Dendritic cell treated with granulocyte-macrophage colony-stimulating factor and Interleukin-4, amounts not matched to agents 40 ng/mL and 50 ng/mL, for 4 days (primary cell): ENCODE results near the gene SLC22A4.
A peak's percentile ranks its signal among the peaks of the same experiment; 100 is the strongest.

ENCODE experiments used
- H3K27ac Mint-ChIP-seq: one replicate; pipeline ENCODE4 v1.8.0; 2022; ENCODE audit warnings: mild to moderate bottlenecking, mixed read lengths
- H3K27me3 Mint-ChIP-seq: one replicate; pipeline ENCODE4 v1.8.0; 2022; ENCODE audit warnings: mild to moderate bottlenecking, mixed read lengths
- H3K36me3 Mint-ChIP-seq: one replicate; pipeline ENCODE4 v1.8.0; 2022; ENCODE audit warnings: low read depth, mixed read lengths
- H3K4me1 Mint-ChIP-seq: one replicate; pipeline ENCODE4 v1.8.0; 2022; ENCODE audit warnings: low read depth, mixed read lengths
- H3K4me3 Mint-ChIP-seq: one replicate; pipeline ENCODE4 v1.8.0; 2022; ENCODE audit warnings: mild to moderate bottlenecking, moderate library complexity, mixed read lengths
- H3K9me3 Mint-ChIP-seq: one replicate; pipeline ENCODE4 v1.8.0; 2022; ENCODE audit warnings: mixed read lengths
- intact Hi-C: fragments of 100-400 bp; cut with micrococcal nuclease; formaldehyde crosslinking; loops from one replicate; pipeline ENCODE4 v1.15.0; 2022

The SLC22A4 gene

GRCh38 chr5:132295505-132296411 is 1.6 kb downstream of the SLC22A4 start:
- peak overlapping the region; percentile 99 for H3K27ac Mint-ChIP-seq
- peaks cover 6% of the 10 kb centered on the region for H3K36me3 Mint-ChIP-seq
- peaks cover 77% of the 10 kb centered on the region for H3K4me1 Mint-ChIP-seq
- H3K27me3 Mint-ChIP-seq = no peaks in the 10 kb centered on the region
- intact Hi-C loops = no loop called here
- no peaks in the 10 kb centered on the region for H3K9me3 Mint-ChIP-seq
- peak overlapping the region; percentile 93 for H3K4me3 Mint-ChIP-seq

GRCh38 chr5:132296412-132297016 is 2.3 kb downstream of the SLC22A4 start:
- Mint-ChIP-seq H3K27ac (peak overlapping the region; percentile 99), H3K4me1 (peaks cover 84% of the 10 kb centered on the region), H3K9me3 (no peaks in the 10 kb centered on the region), H3K36me3 (peaks cover 6% of the 10 kb centered on the region), H3K27me3 (no peaks in the 10 kb centered on the region), H3K4me3 (no peak overlapping the region)
- intact Hi-C loops = no loop called here

- Mint-ChIP-seq H3K9me3 (no peaks in the 10 kb centered on the region), H3K36me3 (peaks cover 6% of the 10 kb centered on the region), H3K27ac (peak overlapping the region; percentile 99), H3K27me3 (no peaks in the 10 kb centered on the region), H3K4me1 (peaks cover 88% of the 10 kb centered on the region), H3K4me3 (peak overlapping the region; percentile 40)
- intact Hi-C loops = no loop called here
These were observed 3.2 kb downstream of the SLC22A4 start for GRCh38 chr5:132297211-132297940.

- Mint-ChIP-seq H3K9me3 (no peaks in the 10 kb centered on the region), H3K4me3 (peak overlapping the region; percentile 30), H3K27me3 (no peaks in the 10 kb centered on the region), H3K27ac (peak overlapping the region; percentile 76), H3K4me1 (peaks cover 90% of the 10 kb centered on the region), H3K36me3 (peaks cover 7% of the 10 kb centered on the region)
- intact Hi-C loops = no loop called here
These were observed 4.4 kb downstream of the SLC22A4 start for GRCh38 chr5:132298298-132299212.

GRCh38 chr5:132299917-132300316 is 5.7 kb downstream of the SLC22A4 start:
- Mint-ChIP-seq H3K9me3 (peaks cover 7% of the 10 kb centered on the region), H3K4me1 (peaks cover 83% of the 10 kb centered on the region), H3K27ac (peak overlapping the region; percentile 13), H3K4me3 (no peak overlapping the region), H3K27me3 (no peaks in the 10 kb centered on the region), H3K36me3 (peaks cover 9% of the 10 kb centered on the region)
- intact Hi-C loops = no loop called here

GRCh38 chr5:132300577-132301343 is 6.6 kb downstream of the SLC22A4 start:
- Mint-ChIP-seq H3K27ac (peak overlapping the region; percentile 13), H3K4me1 (peaks cover 74% of the 10 kb centered on the region), H3K36me3 (peaks cover 15% of the 10 kb centered on the region), H3K4me3 (no peak overlapping the region), H3K27me3 (no peaks in the 10 kb centered on the region), H3K9me3 (peaks cover 16% of the 10 kb centered on the region)
- intact Hi-C loops = no loop called here

GRCh38 chr5:132301344-132302271 is 7.4 kb downstream of the SLC22A4 start:
- H3K4me1 Mint-ChIP-seq = peaks cover 66% of the 10 kb centered on the region
- peaks cover 15% of the 10 kb centered on the region for H3K36me3 Mint-ChIP-seq
- H3K27me3 Mint-ChIP-seq = no peaks in the 10 kb centered on the region
- H3K9me3 Mint-ChIP-seq = peaks cover 16% of the 10 kb centered on the region
- peak overlapping the region; percentile 39 for H3K27ac Mint-ChIP-seq
- H3K4me3 Mint-ChIP-seq = no peak overlapping the region
- intact Hi-C loops = no loop called here

- peaks cover 16% of the 10 kb centered on the region for H3K9me3 Mint-ChIP-seq
- peaks cover 58% of the 10 kb centered on the region for H3K4me1 Mint-ChIP-seq
- H3K4me3 Mint-ChIP-seq = no peak overlapping the region
- H3K27ac Mint-ChIP-seq = peak overlapping the region; percentile 39
- peaks cover 15% of the 10 kb centered on the region for H3K36me3 Mint-ChIP-seq
- intact Hi-C loops = no loop called here
- H3K27me3 Mint-ChIP-seq = no peaks in the 10 kb centered on the region
These were observed 8.2 kb downstream of the SLC22A4 start for GRCh38 chr5:132302413-132302812.

GRCh38 chr5:132303589-132303988 is 9.4 kb downstream of the SLC22A4 start:
- H3K4me3 Mint-ChIP-seq = no peak overlapping the region
- H3K27ac Mint-ChIP-seq = no peak overlapping the region
- H3K4me1 Mint-ChIP-seq = peaks cover 59% of the 10 kb centered on the region
- no peaks in the 10 kb centered on the region for H3K27me3 Mint-ChIP-seq
- peaks cover 15% of the 10 kb centered on the region for H3K36me3 Mint-ChIP-seq
- peaks cover 16% of the 10 kb centered on the region for H3K9me3 Mint-ChIP-seq
- intact Hi-C loops = no loop called here

GRCh38 chr5:132305420-132305819 is 11.2 kb downstream of the SLC22A4 start:
- Mint-ChIP-seq H3K4me3 (no peak overlapping the region), H3K9me3 (peaks cover 16% of the 10 kb centered on the region), H3K4me1 (peaks cover 46% of the 10 kb centered on the region), H3K27ac (no peak overlapping the region), H3K36me3 (peaks cover 15% of the 10 kb centered on the region), H3K27me3 (no peaks in the 10 kb centered on the region)
- intact Hi-C loops = no loop called here

GRCh38 chr5:132308701-132309100 is 14.5 kb downstream of the SLC22A4 start:
- Mint-ChIP-seq H3K9me3 (peaks cover 16% of the 10 kb centered on the region), H3K27me3 (no peaks in the 10 kb centered on the region), H3K4me1 (peaks cover 23% of the 10 kb centered on the region), H3K36me3 (peaks cover 13% of the 10 kb centered on the region), H3K27ac (no peak overlapping the region), H3K4me3 (no peak overlapping the region)
- intact Hi-C loops = no loop called here

- Mint-ChIP-seq H3K9me3 (peaks cover 11% of the 10 kb centered on the region), H3K4me1 (peaks cover 23% of the 10 kb centered on the region), H3K4me3 (no peak overlapping the region), H3K27me3 (no peaks in the 10 kb centered on the region), H3K36me3 (peaks cover 21% of the 10 kb centered on the region), H3K27ac (no peak overlapping the region)
- intact Hi-C loops = no loop called here
These were observed 15.5 kb downstream of the SLC22A4 start for GRCh38 chr5:132309679-132310078.
